Stimulated activated CD8-positive, alpha-beta memory T cell treated with anti-CD3 and anti-CD28 coated beads, Interleukin-12 subunit alpha, Interleukin-12 subunit beta, amount 100 ng/mL, for 4 hours (primary cell): ENCODE results near the gene GPR156.

Source experiments
- DNase-seq: peaks from one replicate; pipeline ENCODE4 v3.0.0-alpha.2; 2020; ENCODE audit warnings: low read depth

Gene GPR156

DNA sequence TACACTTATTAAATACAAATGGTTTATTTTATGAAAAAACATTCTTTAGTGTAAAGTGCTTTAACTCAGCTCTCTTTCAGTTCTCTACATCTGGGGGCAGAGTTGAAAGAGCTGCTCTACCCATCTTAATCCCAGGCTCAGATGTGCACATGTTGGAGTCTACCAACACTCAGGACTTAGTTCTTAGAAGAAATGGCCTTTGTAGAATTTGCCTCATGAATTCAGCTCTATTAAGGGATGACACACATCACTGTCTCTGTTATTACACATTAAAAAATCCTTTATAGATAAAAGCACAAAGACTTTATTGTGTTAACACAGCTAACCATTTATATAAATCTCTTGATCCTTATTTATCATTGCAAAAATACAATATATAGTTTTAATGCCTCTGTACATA is 159.0 kb downstream of the GPR156 start:
- no peak for DNase-seq

DNA sequence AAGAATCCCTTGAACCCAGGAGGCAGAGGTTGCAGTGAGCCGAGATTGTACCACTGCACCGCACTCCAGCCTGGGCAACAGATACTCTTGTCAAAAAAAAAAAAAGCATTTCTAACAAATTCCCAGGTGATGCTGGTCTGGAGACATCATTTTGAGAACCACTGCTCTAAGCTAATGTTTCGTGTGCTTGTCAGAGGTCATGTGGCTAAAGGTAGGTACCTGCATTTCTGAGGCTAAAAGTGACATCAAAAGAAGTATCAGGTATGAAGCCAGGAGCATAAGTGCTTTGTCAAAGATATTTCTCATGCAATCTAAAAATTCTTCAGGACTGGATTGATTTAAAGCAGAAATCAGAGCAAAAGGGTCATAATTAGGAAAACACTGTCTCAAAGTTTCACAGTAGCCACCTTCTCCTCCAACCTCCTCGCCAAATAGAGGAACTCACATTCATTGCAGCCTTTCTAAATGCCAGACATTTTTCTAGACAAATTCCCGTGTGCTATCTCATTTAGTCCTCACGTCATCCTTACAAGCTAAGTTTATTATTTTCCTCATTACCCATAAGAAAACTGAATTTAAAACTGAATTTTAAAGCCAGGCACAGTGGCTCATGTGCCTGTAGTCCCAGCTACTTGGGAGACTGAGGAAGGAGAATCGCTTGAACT is 165.0 kb downstream of the GPR156 start:
- DNase-seq = no peak
